Nephron progenitor cell (in vitro differentiated cells): ENCODE measurements around the gene NR2F1-AS1.

Source experiments
- DNase-seq: peaks from one replicate; pipeline ENCODE4 v3.0.0; 2021
- H3K27ac Mint-ChIP-seq: 2 replicates; pipeline ENCODE4 v1.8.0; 2021; ENCODE audit warnings: mild to moderate bottlenecking, moderate library complexity, mixed read lengths
- H3K27me3 Mint-ChIP-seq: 2 replicates; pipeline ENCODE4 v1.8.0; 2021; ENCODE audit warnings: mild to moderate bottlenecking, low read depth, mixed read lengths; ENCODE audit not compliant: poor library complexity
- H3K36me3 Mint-ChIP-seq: 2 replicates; pipeline ENCODE4 v1.8.0; 2021; ENCODE audit warnings: low read depth, mixed read lengths
- H3K4me1 Mint-ChIP-seq: 2 replicates; pipeline ENCODE4 v1.8.0; 2021; ENCODE audit warnings: mixed read lengths
- H3K4me3 Mint-ChIP-seq: 2 replicates; pipeline ENCODE4 v1.8.0; 2021; ENCODE audit warnings: mild to moderate bottlenecking, moderate library complexity, mixed read lengths
- H3K9me3 Mint-ChIP-seq: 2 replicates; pipeline ENCODE4 v1.8.0; 2021; ENCODE audit warnings: mild to moderate bottlenecking, moderate library complexity, mixed read lengths
- TF ChIP-seq, protein P1 (sequence below): fragments of 200-600 bp; sonication (generic); IDR thresholded peaks from 2 replicates; pipeline ENCODE4 v1.5.0; 2021; ENCODE audit warnings: antibody characterized with exemption

Gene NR2F1-AS1

GRCh38 chr5:93610581-93611272, 29.7 kb upstream of the NR2F1-AS1 start:
- DNase-seq: no peak
- Mint-ChIP-seq H3K27ac (peak overlapping the region; percentile 11), H3K4me1 (peaks cover 58% of the 10 kb centered on the region), H3K9me3 (no peaks in the 10 kb centered on the region), H3K27me3 (no peaks in the 10 kb centered on the region), H3K4me3 (no peak overlapping the region), H3K36me3 (no peaks in the 10 kb centered on the region)
- TF ChIP-seq, protein P1, sequence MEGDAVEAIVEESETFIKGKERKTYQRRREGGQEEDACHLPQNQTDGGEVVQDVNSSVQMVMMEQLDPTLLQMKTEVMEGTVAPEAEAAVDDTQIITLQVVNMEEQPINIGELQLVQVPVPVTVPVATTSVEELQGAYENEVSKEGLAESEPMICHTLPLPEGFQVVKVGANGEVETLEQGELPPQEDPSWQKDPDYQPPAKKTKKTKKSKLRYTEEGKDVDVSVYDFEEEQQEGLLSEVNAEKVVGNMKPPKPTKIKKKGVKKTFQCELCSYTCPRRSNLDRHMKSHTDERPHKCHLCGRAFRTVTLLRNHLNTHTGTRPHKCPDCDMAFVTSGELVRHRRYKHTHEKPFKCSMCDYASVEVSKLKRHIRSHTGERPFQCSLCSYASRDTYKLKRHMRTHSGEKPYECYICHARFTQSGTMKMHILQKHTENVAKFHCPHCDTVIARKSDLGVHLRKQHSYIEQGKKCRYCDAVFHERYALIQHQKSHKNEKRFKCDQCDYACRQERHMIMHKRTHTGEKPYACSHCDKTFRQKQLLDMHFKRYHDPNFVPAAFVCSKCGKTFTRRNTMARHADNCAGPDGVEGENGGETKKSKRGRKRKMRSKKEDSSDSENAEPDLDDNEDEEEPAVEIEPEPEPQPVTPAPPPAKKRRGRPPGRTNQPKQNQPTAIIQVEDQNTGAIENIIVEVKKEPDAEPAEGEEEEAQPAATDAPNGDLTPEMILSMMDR: no peak

DNA sequence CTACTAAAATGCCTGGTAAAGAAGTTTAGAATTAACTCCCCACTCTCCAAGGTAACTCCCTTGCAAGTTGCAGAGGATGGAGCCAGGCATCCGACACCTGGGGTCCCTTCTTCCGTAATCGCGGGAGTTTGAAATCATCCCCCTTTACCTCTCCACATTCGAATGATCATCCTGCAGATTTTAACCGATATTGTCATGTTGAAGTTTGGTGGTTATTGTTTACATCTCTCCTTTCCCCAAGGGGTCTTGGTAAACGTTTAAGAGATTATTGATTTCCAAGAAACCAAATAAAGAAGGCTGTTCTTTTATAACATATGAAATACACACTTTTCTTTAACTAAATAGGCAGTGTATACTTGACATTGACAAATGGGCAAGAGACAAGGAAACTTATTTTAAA, 28.7 kb upstream of the NR2F1-AS1 start:
- no peaks in the 10 kb centered on the region for H3K27me3 Mint-ChIP-seq
- H3K9me3 Mint-ChIP-seq: no peaks in the 10 kb centered on the region
- TF ChIP-seq, protein P1: no peak
- H3K4me3 Mint-ChIP-seq: no peak overlapping the region
- DNase-seq: no peak
- H3K36me3 Mint-ChIP-seq: no peaks in the 10 kb centered on the region
- peaks cover 67% of the 10 kb centered on the region for H3K4me1 Mint-ChIP-seq
- no peak overlapping the region for H3K27ac Mint-ChIP-seq

- peaks cover 74% of the 10 kb centered on the region for H3K4me1 Mint-ChIP-seq
- no peak overlapping the region for H3K4me3 Mint-ChIP-seq
- TF ChIP-seq, protein P1: no peak
- no peaks in the 10 kb centered on the region for H3K27me3 Mint-ChIP-seq
- no peak for DNase-seq
- no peaks in the 10 kb centered on the region for H3K9me3 Mint-ChIP-seq
- no peaks in the 10 kb centered on the region for H3K36me3 Mint-ChIP-seq
- H3K27ac Mint-ChIP-seq: no peak overlapping the region
Observed at GRCh38 chr5:93608855-93609254, 27.8 kb upstream of the NR2F1-AS1 start.

DNA sequence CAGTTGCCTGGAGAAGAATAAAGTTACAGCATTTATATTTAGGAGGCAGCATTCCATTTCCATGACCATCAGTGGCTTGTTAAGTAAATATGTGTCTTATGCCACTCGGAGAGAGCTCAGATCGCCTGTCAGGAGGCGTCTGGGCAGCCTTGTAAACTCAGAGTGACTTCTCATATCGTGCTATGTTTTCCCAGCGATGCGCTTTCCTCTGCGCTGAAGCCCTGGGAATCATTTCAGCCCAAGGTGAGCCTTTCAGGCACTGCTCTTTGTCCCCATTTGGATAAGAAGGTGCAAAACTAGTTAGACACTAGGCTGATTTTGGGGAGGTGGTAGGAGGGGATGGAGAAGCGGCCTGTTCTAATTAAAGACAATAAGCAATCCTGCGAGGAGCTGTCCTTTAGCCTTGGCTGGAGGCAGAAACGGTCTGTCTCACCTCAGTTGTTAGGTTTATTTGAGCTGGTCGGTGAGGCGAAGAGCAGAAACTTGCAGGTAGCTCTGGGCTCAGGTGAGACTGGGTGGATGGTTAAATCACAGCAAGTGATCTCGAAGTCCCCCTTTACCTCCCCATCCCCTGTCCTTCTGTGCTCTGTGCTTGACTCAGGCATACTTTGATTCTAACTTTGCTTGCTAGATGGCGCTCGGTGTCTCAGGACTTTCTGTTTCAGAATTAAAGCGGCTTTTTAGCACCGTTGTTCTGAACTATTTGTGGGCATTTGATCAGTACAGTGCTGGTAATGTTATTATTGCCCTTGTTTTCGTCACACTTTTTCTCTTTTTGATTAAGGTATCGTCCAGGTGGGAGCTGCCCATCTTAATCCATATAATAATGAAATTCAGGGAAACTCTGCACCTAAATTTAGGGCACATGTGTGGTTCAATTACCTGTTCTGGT, 26.6 kb upstream of the NR2F1-AS1 start:
- Mint-ChIP-seq H3K4me3 (peak overlapping the region; percentile 75), H3K36me3 (no peaks in the 10 kb centered on the region), H3K27ac (no peak overlapping the region), H3K9me3 (no peaks in the 10 kb centered on the region), H3K4me1 (peaks cover 76% of the 10 kb centered on the region), H3K27me3 (no peaks in the 10 kb centered on the region)
- TF ChIP-seq, protein P1: peak; percentile 48
- no peak for DNase-seq

DNA sequence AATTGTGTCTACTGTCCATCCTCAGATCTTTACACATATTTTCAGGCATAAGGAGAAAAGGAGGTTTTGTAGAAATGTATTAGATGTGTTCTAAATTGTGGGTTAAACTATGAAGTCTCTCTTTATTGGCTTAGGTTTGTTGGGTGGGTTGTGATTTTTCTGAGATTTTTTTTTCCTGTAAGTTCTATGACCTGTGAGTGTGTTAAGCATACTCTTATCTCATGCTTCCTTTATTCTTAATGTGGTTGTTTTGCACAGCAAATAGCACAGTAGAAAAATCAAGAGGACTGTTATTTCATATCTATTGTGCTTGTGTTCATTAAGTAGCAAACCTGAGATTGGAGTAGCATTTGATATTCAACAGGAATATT, 25.3 kb upstream of the NR2F1-AS1 start:
- peaks cover 64% of the 10 kb centered on the region for H3K4me1 Mint-ChIP-seq
- peak overlapping the region; percentile 44 for H3K4me3 Mint-ChIP-seq
- no peak overlapping the region for H3K27ac Mint-ChIP-seq
- no peaks in the 10 kb centered on the region for H3K27me3 Mint-ChIP-seq
- TF ChIP-seq, protein P1: no peak
- H3K36me3 Mint-ChIP-seq: no peaks in the 10 kb centered on the region
- no peaks in the 10 kb centered on the region for H3K9me3 Mint-ChIP-seq
- no peak for DNase-seq
